ENCODE data around the gene TPP2.

Gene TPP2

GRCh38 chr13:102683637-102684036 is 86.9 kb downstream of the TPP2 start:
- H3F3A ChIP-seq (ENCODE audit: insufficient read depth), result peaks cover 3% of the 10 kb centered on the region; the same call in 1 of the 2 replicates
- no peak overlapping the region for H2AFZ ChIP-seq (ENCODE audit: low read depth, low read length, severe bottlenecking)
- H3K79me2 ChIP-seq (ENCODE audit: insufficient read depth, low read length), result no peaks in the 10 kb centered on the region
- H3K27me3 ChIP-seq (ENCODE audit: low read length), result no peaks in the 10 kb centered on the region
- no peaks in the 10 kb centered on the region for H3K9me2 ChIP-seq (replicated peaks; ENCODE audit: insufficient read depth, low read length)
- H4K20me1 ChIP-seq (ENCODE audit: low read depth, low read length), result no peaks in the 10 kb centered on the region
- no peak overlapping the region for H3K27ac ChIP-seq (ENCODE audit: low read depth, low read length)
- TF ChIP-seq EZH2phosphoT487 (conservative IDR thresholded peaks at IDR 0.05; ENCODE audit: low read length) (no peak), CTCF (IDR thresholded peaks at IDR 0.05; ENCODE audit: insufficient read depth, low read length, poor library complexity, severe bottlenecking) (no peak)
- no peak overlapping the region for H3K9ac ChIP-seq (ENCODE audit: low read length)
- H3K4me2 ChIP-seq (ENCODE audit: low read depth, low read length, poor library complexity, severe bottlenecking), result no peak overlapping the region
- H3K9me3 ChIP-seq (ENCODE audit: insufficient read depth, low read length), result no peaks in the 10 kb centered on the region
- peaks cover 10% of the 10 kb centered on the region for H3K36me3 ChIP-seq (ENCODE audit: low read length)
- no peak overlapping the region for H3K4me3 ChIP-seq (ENCODE audit: insufficient read depth, low read length, poor library complexity, severe bottlenecking)

GRCh38 chr13:102686024-102686423 is 89.2 kb downstream of the TPP2 start:
- Histone ChIP-seq H3K9ac (ENCODE audit: low read length) (no peak overlapping the region), H3K9me2 (replicated peaks; ENCODE audit: insufficient read depth, low read length) (no peaks in the 10 kb centered on the region), H3K27ac (ENCODE audit: low read depth, low read length) (no peak overlapping the region), H3K27me3 (ENCODE audit: low read length) (no peaks in the 10 kb centered on the region), H3K4me3 (ENCODE audit: insufficient read depth, low read length, poor library complexity, severe bottlenecking) (no peak overlapping the region), H2AFZ (ENCODE audit: low read depth, low read length, severe bottlenecking) (no peak overlapping the region), H3F3A (ENCODE audit: insufficient read depth) (peaks cover 3% of the 10 kb centered on the region; the same call in 1 of the 2 replicates), H3K36me3 (ENCODE audit: low read length) (no peaks in the 10 kb centered on the region), H3K9me3 (ENCODE audit: insufficient read depth, low read length) (no peaks in the 10 kb centered on the region), H3K4me2 (ENCODE audit: low read depth, low read length, poor library complexity, severe bottlenecking) (no peak overlapping the region), H3K79me2 (ENCODE audit: insufficient read depth, low read length) (no peaks in the 10 kb centered on the region), H4K20me1 (ENCODE audit: low read depth, low read length) (no peaks in the 10 kb centered on the region)
- TF ChIP-seq CTCF (IDR thresholded peaks at IDR 0.05; ENCODE audit: insufficient read depth, low read length, poor library complexity, severe bottlenecking), result no peak
- TF ChIP-seq EZH2phosphoT487 (conservative IDR thresholded peaks at IDR 0.05; ENCODE audit: low read length), result no peak

GRCh38 chr13:102687520-102687919 is 90.7 kb downstream of the TPP2 start:
- Histone ChIP-seq H3K27ac (ENCODE audit: low read depth, low read length) (no peak overlapping the region), H3K9me3 (ENCODE audit: insufficient read depth, low read length) (no peaks in the 10 kb centered on the region), H3K27me3 (ENCODE audit: low read length) (no peaks in the 10 kb centered on the region), H3K79me2 (ENCODE audit: insufficient read depth, low read length) (no peaks in the 10 kb centered on the region), H3K36me3 (ENCODE audit: low read length) (no peaks in the 10 kb centered on the region), H3F3A (ENCODE audit: insufficient read depth) (no peaks in the 10 kb centered on the region), H2AFZ (ENCODE audit: low read depth, low read length, severe bottlenecking) (no peak overlapping the region), H3K4me3 (ENCODE audit: insufficient read depth, low read length, poor library complexity, severe bottlenecking) (no peak overlapping the region), H3K9ac (ENCODE audit: low read length) (no peak overlapping the region), H3K9me2 (replicated peaks; ENCODE audit: insufficient read depth, low read length) (no peaks in the 10 kb centered on the region), H4K20me1 (ENCODE audit: low read depth, low read length) (no peaks in the 10 kb centered on the region), H3K4me2 (ENCODE audit: low read depth, low read length, poor library complexity, severe bottlenecking) (no peak overlapping the region)
- TF ChIP-seq EZH2phosphoT487 (conservative IDR thresholded peaks at IDR 0.05; ENCODE audit: low read length), result no peak
- no peak for TF ChIP-seq CTCF (IDR thresholded peaks at IDR 0.05; ENCODE audit: insufficient read depth, low read length, poor library complexity, severe bottlenecking)

Measured in SU-DHL-6 (cell line).